Right lobe of liver (tissue), 4 donors: ENCODE data around the gene IFI35.

ENCODE experiments used
- CTCF ChIP-seq, 4 donors: fragments of 200-600 bp in 3 of 4; fragments of 450-650 bp in 1 of 4; IDR thresholded peaks; one replicate each; pipeline versions ENCODE4 v1.5.1 to v1.8.0; 2016 to 2022; ENCODE audit warnings: antibody characterized with exemption in 4 of 4, mild to moderate bottlenecking in 2 of 4
- POLR2A ChIP-seq: fragments of 450-650 bp; IDR thresholded peaks from one replicate; pipeline ENCODE4 v1.6.1; 2017; ENCODE audit warnings: antibody characterized with exemption, mild to moderate bottlenecking
- donor health status: DM: no; HTN: no; CAD: no.
- donor health status: DM: no; HTN: no; CAD: no.
- donor health status: DM: no; HTN: yes; CAD: no.

GRCh38 chr17:43018932-43019331, 12.3 kb downstream of the IFI35 start:
- TF ChIP-seq CTCF (IDR thresholded peaks at IDR 0.05) (no peak), POLR2A (no peak)
